GM19099 (cell line): Measurements from ENCODE around the gene IFRD1.

Source experiments
- POLR2A ChIP-seq: IDR thresholded peaks from 3 replicates; pipeline ENCODE4 v1.6.1; 2011; ENCODE audit warnings: low read depth; ENCODE audit not compliant: insufficient read length; ENCODE audit errors: extremely low read depth

Gene IFRD1

GRCh38 chr7:112495156-112495788 is 45.0 kb downstream of the IFRD1 start:
- no peak for TF ChIP-seq POLR2A

GRCh38 chr7:112495810-112496462 is 45.7 kb downstream of the IFRD1 start:
- TF ChIP-seq POLR2A = no peak

- no peak for TF ChIP-seq POLR2A
Observed at GRCh38 chr7:112497481-112497880, 47.2 kb downstream of the IFRD1 start.

GRCh38 chr7:112500619-112501018 is 50.4 kb downstream of the IFRD1 start:
- TF ChIP-seq POLR2A = no peak

- TF ChIP-seq POLR2A = no peak
Observed at GRCh38 chr7:112501801-112502503, 51.7 kb downstream of the IFRD1 start.

GRCh38 chr7:112502700-112503099 is 52.4 kb downstream of the IFRD1 start:
- TF ChIP-seq POLR2A = no peak

- TF ChIP-seq POLR2A = no peak
Observed at GRCh38 chr7:112503361-112503972, 53.2 kb downstream of the IFRD1 start.

- no peak for TF ChIP-seq POLR2A
Observed at GRCh38 chr7:112504093-112504695, 53.9 kb downstream of the IFRD1 start.

GRCh38 chr7:112505495-112505894 is 55.2 kb downstream of the IFRD1 start:
- TF ChIP-seq POLR2A = no peak

- TF ChIP-seq POLR2A = no peak
Observed at GRCh38 chr7:112508404-112508803, 58.1 kb downstream of the IFRD1 start.

GRCh38 chr7:112509402-112509801 is 59.1 kb downstream of the IFRD1 start:
- no peak for TF ChIP-seq POLR2A

GRCh38 chr7:112510001-112510742 is 59.9 kb downstream of the IFRD1 start:
- no peak for TF ChIP-seq POLR2A

- TF ChIP-seq POLR2A = no peak
Observed at GRCh38 chr7:112510743-112511110, 60.5 kb downstream of the IFRD1 start.

- TF ChIP-seq POLR2A = no peak
Observed at GRCh38 chr7:112511451-112512202, 61.4 kb downstream of the IFRD1 start.
